Immature natural killer cell (primary cell): ENCODE data around the gene UFD1. TPM values are rescaled to one million over a fixed set of nuclear protein-coding genes. Genes with fewer than 3 reads are reported as not detected.
A peak's percentile ranks its signal among the peaks of the same experiment; 100 is the strongest.

Experiments
- DNase-seq, 3 donors: peaks; one replicate each; pipeline ENCODE4 v3.0.0; 2022; ENCODE audit warnings: mixed read lengths in 1 of 3
- H3K27ac Mint-ChIP-seq, 6 donors: one replicate each; pipeline ENCODE4 v1.8.0; 2020; ENCODE audit warnings: mixed read lengths in 6 of 6, mild to moderate bottlenecking in 5 of 6, inconsistent platforms in 4 of 6, moderate library complexity in 3 of 6
- H3K27me3 Mint-ChIP-seq, 3 donors: one replicate each; pipeline ENCODE4 v1.8.0; 2020 to 2021; ENCODE audit warnings: low read depth in 3 of 3, mild to moderate bottlenecking in 3 of 3, mixed read lengths in 3 of 3, moderate library complexity in 3 of 3, inconsistent platforms in 1 of 3
- H3K36me3 Mint-ChIP-seq, 3 donors: one replicate each; pipeline ENCODE4 v1.8.0; 2020; ENCODE audit warnings: mixed read lengths in 3 of 3, inconsistent platforms in 2 of 3, mild to moderate bottlenecking in 2 of 3
- H3K4me1 Mint-ChIP-seq, 2 donors: one replicate each; pipeline ENCODE4 v1.8.0; 2020; ENCODE audit warnings: inconsistent platforms in 2 of 2, mild to moderate bottlenecking in 2 of 2, mixed read lengths in 2 of 2, moderate library complexity in 1 of 2
- H3K4me3 Mint-ChIP-seq, 5 donors: one replicate each; pipeline ENCODE4 v1.8.0; 2020; ENCODE audit warnings: mild to moderate bottlenecking in 5 of 5, mixed read lengths in 5 of 5, inconsistent platforms in 3 of 5, moderate library complexity in 3 of 5
- H3K9me3 Mint-ChIP-seq, 6 donors: one replicate each; pipeline ENCODE4 v1.8.0; 2020; ENCODE audit warnings: mild to moderate bottlenecking in 6 of 6, mixed read lengths in 6 of 6, inconsistent platforms in 4 of 6, moderate library complexity in 3 of 6
- polyA plus RNA-seq, 3 donors: library from polyadenylated mRNA; unstranded; fragments of 300-500 nt; fragmentation: Illumina TruSeq; gene quantifications; one replicate each; pipeline ENCODE4 v1.2.3, GENCODE V29; 2021

The UFD1 gene
- polyA plus RNA-seq, 3 donors from 2014 or later: 106 to 176 (median 142) TPM

DNA sequence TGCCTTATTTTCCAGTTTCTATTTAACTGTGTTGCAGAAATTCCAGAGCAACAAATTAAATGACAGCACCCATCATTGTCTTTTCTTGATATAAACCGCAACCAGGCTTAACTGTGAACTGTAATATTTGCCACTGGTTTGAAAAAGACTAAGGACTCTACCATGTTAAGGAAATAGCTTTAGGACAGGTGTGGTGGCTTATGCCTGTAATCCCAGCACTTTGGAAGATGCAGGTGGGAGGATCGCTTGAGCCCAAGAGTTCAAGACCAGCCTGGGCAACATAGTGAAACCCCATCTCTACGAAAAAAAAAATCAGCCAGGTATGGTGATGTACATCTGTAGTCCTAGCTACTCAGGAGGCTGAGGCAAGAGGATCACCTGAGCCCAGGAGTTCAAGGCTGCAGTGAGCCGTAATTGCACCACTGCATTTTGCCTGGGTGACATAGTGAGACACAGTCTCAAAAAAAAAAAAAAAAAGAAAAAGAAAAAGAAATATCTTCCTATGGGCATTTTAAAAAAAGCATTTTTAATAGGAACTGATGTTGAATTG, 76.3 kb downstream of the UFD1 start:
- H3K27me3 Mint-ChIP-seq: peaks cover 0 to 3% (median 0%) of the 10 kb centered on the region in 3 donors
- H3K9me3 Mint-ChIP-seq: no peaks in the 10 kb centered on the region
- DNase-seq: no peak
- H3K4me3 Mint-ChIP-seq: no peak overlapping the region
- H3K4me1 Mint-ChIP-seq: peaks cover 15 to 42% of the 10 kb centered on the region in 2 donors
- H3K27ac Mint-ChIP-seq: peak overlapping the region in 4 of 6 donors; percentile 2 to 76 (median 48)
- H3K36me3 Mint-ChIP-seq: peaks cover 8 to 56% (median 30%) of the 10 kb centered on the region in 3 donors

DNA sequence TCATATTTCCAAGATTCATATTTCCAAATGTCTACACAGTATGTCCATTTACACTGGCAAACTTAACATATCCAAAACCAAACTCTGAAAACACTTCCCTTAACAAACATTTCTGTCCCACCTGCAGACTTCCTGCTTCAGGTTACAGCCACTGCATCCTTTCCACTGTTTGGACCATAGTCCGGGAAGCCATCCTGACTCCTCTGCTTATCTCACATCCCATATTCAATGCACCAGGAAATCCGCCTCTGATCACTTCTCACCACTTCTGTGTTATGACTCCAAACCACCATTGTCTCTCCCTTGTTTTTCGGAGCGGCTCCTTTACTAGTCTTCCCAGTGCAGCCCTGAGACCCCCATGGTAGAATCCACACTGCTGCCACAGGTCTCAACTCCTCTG, 77.5 kb downstream of the UFD1 start:
- Mint-ChIP-seq H3K4me3 (no peak overlapping the region), H3K9me3 (no peaks in the 10 kb centered on the region), H3K27ac (peak overlapping the region; percentile 22 to 76 (median 63)), H3K27me3 (peaks cover 0 to 3% (median 0%) of the 10 kb centered on the region in 3 donors), H3K36me3 (peaks cover 8 to 51% (median 24%) of the 10 kb centered on the region in 3 donors), H3K4me1 (peaks cover 15 to 32% of the 10 kb centered on the region in 2 donors)
- no peak for DNase-seq

DNA sequence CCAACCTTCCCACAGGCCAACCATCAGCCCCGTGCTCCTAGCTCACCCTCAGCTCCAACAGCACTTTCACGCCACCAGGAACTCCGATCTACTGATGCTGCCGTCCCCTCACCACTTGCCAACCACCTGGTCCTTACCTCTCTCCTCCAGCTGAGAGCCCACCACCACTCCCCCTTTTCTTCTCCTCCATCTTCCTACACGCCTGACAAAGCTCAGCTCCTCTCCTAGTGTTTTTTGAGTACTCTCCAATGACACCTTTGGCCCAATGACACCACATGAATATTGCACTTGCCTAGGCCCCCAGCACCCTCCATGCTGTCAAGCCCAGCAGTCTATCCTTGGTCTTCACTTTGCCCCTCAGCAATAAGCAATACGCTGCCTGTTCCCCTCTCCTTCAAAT, 78.1 kb downstream of the UFD1 start:
- H3K36me3 Mint-ChIP-seq: peaks cover 8 to 47% (median 23%) of the 10 kb centered on the region in 3 donors
- H3K4me1 Mint-ChIP-seq: peaks cover 15 to 26% of the 10 kb centered on the region in 2 donors
- H3K27me3 Mint-ChIP-seq: peaks cover 0 to 3% (median 0%) of the 10 kb centered on the region in 3 donors
- no peaks in the 10 kb centered on the region for H3K9me3 Mint-ChIP-seq
- DNase-seq: no peak
- H3K4me3 Mint-ChIP-seq: no peak overlapping the region
- peak overlapping the region; percentile 22 to 73 (median 60) for H3K27ac Mint-ChIP-seq

Other genes with a start within 250 kb of the UFD1 start
- under 1 TPM; 0.06 to 0.37 (median 0.19) TPM for gene CLTCL1, start 187.5 kb downstream of the UFD1 start, polyA plus RNA-seq
- 10 to 100 TPM in 1 of 3 donors, 1 to 10 TPM in 2; 4.3 to 11.5 (median 5.2) TPM for gene HIRA, start 47.5 kb downstream of the UFD1 start, polyA plus RNA-seq
- 10 to 100 TPM; 64.7 to 85.1 (median 77.9) TPM for gene MRPL40, start 46.6 kb downstream of the UFD1 start, polyA plus RNA-seq
- 10 to 100 TPM; 67.8 to 75.5 (median 71.0) TPM for gene C22orf39, start 31.5 kb downstream of the UFD1 start, polyA plus RNA-seq
- 1 to 10 TPM in 2 of 3 donors, not detected in 1; 3.1 to 3.5 TPM for gene CDC45, start 727 bp upstream of the UFD1 start, polyA plus RNA-seq
- 1 to 10 TPM in 1 of 3 donors, under 1 TPM in 1, not detected in 1; 0.46 to 3.6 TPM for gene CLDN5, start 45.2 kb upstream of the UFD1 start, polyA plus RNA-seq
- 1 to 10 TPM in 1 of 3 donors, under 1 TPM in 1, not detected in 1; 0.36 to 2.2 TPM for gene SEPTIN5, start 235.3 kb upstream of the UFD1 start, polyA plus RNA-seq
- gene GP1BB, start 244.3 kb upstream of the UFD1 start, polyA plus RNA-seq: 10 to 100 TPM in 1 of 3 donors, under 1 TPM in 2; 0.53 to 10.1 (median 0.95) TPM